ENCODE results near the gene C11orf91. TPM values are rescaled to one million over a fixed set of nuclear protein-coding genes. Genes with fewer than 3 reads are reported as not detected.

Gene C11orf91
- total RNA-seq, 1 experiment from 2014 or later: not detected

- no peak for DNase-seq (ENCODE audit: low spot score)
- POLR2A ChIA-PET (ENCODE audit: low non-redundant PET): no interaction called here
- TF ChIP-seq CTCF (conservative IDR thresholded peaks at IDR 0.05; ENCODE audit: low read depth, low read length) (no peak), EZH2 (IDR thresholded peaks at IDR 0.05; ENCODE audit: borderline replicate concordance, low read depth, low read length, poor library complexity, severe bottlenecking) (no peak)
- H3K36me3 ChIP-seq (ENCODE audit: insufficient read depth, low read length, poor library complexity, severe bottlenecking): no peaks in the 10 kb centered on the region
- H3K4me3 ChIP-seq (ENCODE audit: low read depth, low read length, poor library complexity, severe bottlenecking): no peak overlapping the region
- no TSS peak for BruUV-seq (replicated peaks)
- H3K9me3 ChIP-seq (ENCODE audit: low read depth, low read length, poor library complexity, severe bottlenecking): no peaks in the 10 kb centered on the region
- intact Hi-C loops (cut with micrococcal nuclease; ENCODE audit: unreplicated experiment): loop anchor here (5.0 kb wide), 1 partner anchor 434 kb away; the partner anchor contains the start of gene HIPK3
- H3K27ac ChIP-seq (ENCODE audit: low read depth, low read length, poor library complexity, severe bottlenecking): peak overlapping the region; percentile 31
- CTCF ChIA-PET: interaction anchor here (0.7 to 1.7 kb wide), 6 partner anchors 10 to 483 kb away, joined by 3 to 19 read pairs (median 3); no protein-coding TSS in a partner anchor
- H3K4me1 ChIP-seq (ENCODE audit: insufficient read depth, low read length, poor library complexity, severe bottlenecking): peaks cover 53% of the 10 kb centered on the region
- no peaks in the 10 kb centered on the region for H3K27me3 ChIP-seq (replicated peaks; ENCODE audit: insufficient read depth, low read depth, low read length, poor library complexity)
Measured at GRCh38 chr11:33691066-33691864, 9.4 kb downstream of the C11orf91 start.

GRCh38 chr11:33690290-33691065, 10.1 kb downstream of the C11orf91 start:
- no TSS peak for BruUV-seq (replicated peaks)
- H3K27me3 ChIP-seq (replicated peaks; ENCODE audit: insufficient read depth, low read depth, low read length, poor library complexity): no peaks in the 10 kb centered on the region
- peaks cover 45% of the 10 kb centered on the region for H3K4me1 ChIP-seq (ENCODE audit: insufficient read depth, low read length, poor library complexity, severe bottlenecking)
- H3K9me3 ChIP-seq (ENCODE audit: low read depth, low read length, poor library complexity, severe bottlenecking): no peaks in the 10 kb centered on the region
- TF ChIP-seq EZH2 (IDR thresholded peaks at IDR 0.05; ENCODE audit: borderline replicate concordance, low read depth, low read length, poor library complexity, severe bottlenecking) (no peak), CTCF (conservative IDR thresholded peaks at IDR 0.05; ENCODE audit: low read depth, low read length) (no peak)
- DNase-seq (ENCODE audit: low spot score): no peak
- H3K36me3 ChIP-seq (ENCODE audit: insufficient read depth, low read length, poor library complexity, severe bottlenecking): no peaks in the 10 kb centered on the region
- ChIA-PET CTCF (interaction anchor here (0.7 to 0.9 kb wide), 2 partner anchors 15 to 52 kb away, joined by 3 read pairs; no protein-coding TSS in a partner anchor), POLR2A (ENCODE audit: low non-redundant PET) (no interaction called here)
- H3K27ac ChIP-seq (ENCODE audit: low read depth, low read length, poor library complexity, severe bottlenecking): no peak overlapping the region
- intact Hi-C loops (cut with micrococcal nuclease; ENCODE audit: unreplicated experiment): loop anchor here (5.0 kb wide), 1 partner anchor 433 kb away; the partner anchor contains the start of gene HIPK3
- H3K4me3 ChIP-seq (ENCODE audit: low read depth, low read length, poor library complexity, severe bottlenecking): no peak overlapping the region

- no peak for TF ChIP-seq CTCF (conservative IDR thresholded peaks at IDR 0.05; ENCODE audit: low read depth, low read length)
- TF ChIP-seq EZH2 (IDR thresholded peaks at IDR 0.05; ENCODE audit: borderline replicate concordance, low read depth, low read length, poor library complexity, severe bottlenecking): no peak
- Histone ChIP-seq H3K27me3 (replicated peaks; ENCODE audit: insufficient read depth, low read depth, low read length, poor library complexity) (no peaks in the 10 kb centered on the region), H3K9me3 (ENCODE audit: low read depth, low read length, poor library complexity, severe bottlenecking) (no peaks in the 10 kb centered on the region), H3K27ac (ENCODE audit: low read depth, low read length, poor library complexity, severe bottlenecking) (no peak overlapping the region), H3K36me3 (ENCODE audit: insufficient read depth, low read length, poor library complexity, severe bottlenecking) (no peaks in the 10 kb centered on the region), H3K4me1 (ENCODE audit: insufficient read depth, low read length, poor library complexity, severe bottlenecking) (peaks cover 35% of the 10 kb centered on the region), H3K4me3 (ENCODE audit: low read depth, low read length, poor library complexity, severe bottlenecking) (no peak overlapping the region)
- no TSS peak for BruUV-seq (replicated peaks)
- ChIA-PET POLR2A (ENCODE audit: low non-redundant PET) (interaction anchor here (0.6 kb wide), 1 partner anchor 173 kb away, joined by 3 read pairs; no protein-coding TSS in a partner anchor), CTCF (interaction anchor here (0.9 to 1.0 kb wide), 2 partner anchors 53 kb away, joined by 3 to 4 read pairs; no protein-coding TSS in a partner anchor)
- no peak for DNase-seq (ENCODE audit: low spot score)
- intact Hi-C loops (cut with micrococcal nuclease; ENCODE audit: unreplicated experiment): loop anchor here (2.0 to 10.0 kb wide), 3 partner anchors 522 to 945 kb away; no protein-coding TSS in a partner anchor
Measured at GRCh38 chr11:33689501-33689900, 11.1 kb downstream of the C11orf91 start.
